HG02623 (cell line): ENCODE data around the gene VAMP8.
A peak's percentile ranks its signal among the peaks of the same experiment; 100 is the strongest.
"Not testable (repeated sequence)": the region's sequence is repeated elsewhere in the genome, so short reads cannot be mapped to it uniquely, and the experiment has no call there.

Experiments used
- ATAC-seq: cut with Tn5 transposase; IDR thresholded peaks from one replicate; pipeline ENCODE4 v1.9.1; 2021; ENCODE audit warnings: moderate library complexity; ENCODE audit not compliant: unreplicated experiment

The VAMP8 gene

GRCh38 chr2:85547089-85547858 is 30.1 kb upstream of the VAMP8 start:
- ATAC-seq: no peak

DNA sequence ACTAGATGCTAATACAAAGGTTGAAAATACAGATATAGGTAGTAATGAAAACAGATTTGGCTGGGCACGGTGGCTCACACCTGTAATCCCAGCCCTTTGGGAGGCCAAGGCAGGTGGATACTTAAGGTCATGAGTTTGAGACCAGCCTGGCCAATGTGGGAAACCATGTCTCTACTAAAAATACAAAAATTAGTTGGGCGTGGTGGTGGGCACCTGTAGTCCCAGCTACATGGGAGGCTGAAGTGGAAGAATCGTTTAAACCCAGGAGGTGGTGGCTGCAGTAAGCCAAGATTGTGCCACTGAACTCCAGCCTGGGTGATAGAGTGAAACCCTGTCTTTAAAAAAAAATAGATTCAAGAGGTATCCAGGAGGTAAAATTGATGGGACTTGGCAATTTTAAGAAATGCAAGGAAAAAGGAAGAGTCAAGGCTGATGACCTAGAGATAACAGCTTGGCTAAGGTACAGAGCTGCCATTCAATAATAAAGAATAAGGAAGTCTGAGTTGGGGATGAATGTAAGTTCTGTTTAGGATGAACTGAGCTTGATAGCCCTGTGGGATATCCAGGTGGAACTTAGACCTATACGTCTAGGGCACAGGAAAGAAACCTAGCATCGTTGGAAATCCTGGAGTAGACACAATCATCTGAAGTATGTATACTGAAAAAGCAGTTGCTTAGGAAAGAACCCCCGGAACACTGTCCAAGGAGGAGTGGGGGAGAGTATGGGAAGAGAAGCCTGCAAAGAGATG is 29.4 kb upstream of the VAMP8 start:
- ATAC-seq: no peak

- ATAC-seq: no peak
These were observed 28.8 kb upstream of the VAMP8 start for GRCh38 chr2:85548608-85548900.

DNA sequence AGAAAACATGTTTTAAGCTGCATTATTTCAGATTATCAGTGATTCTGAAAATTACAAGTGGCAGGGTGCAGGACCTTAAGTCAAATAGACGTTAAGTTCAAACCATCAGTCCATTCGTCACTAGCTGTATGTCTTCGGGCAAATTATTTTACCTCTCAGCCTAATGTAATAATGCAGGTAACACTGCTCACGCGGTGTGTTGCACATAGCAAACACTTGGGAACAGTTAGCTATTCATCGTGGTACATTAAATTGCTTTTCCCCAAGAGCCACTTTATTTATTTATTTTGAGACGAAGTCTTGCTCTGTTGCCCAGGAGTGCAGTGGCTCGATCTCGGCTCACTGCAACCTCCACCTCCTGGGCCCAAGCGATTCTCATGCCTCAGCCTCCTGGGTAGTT is 28.3 kb upstream of the VAMP8 start:
- no peak for ATAC-seq

GRCh38 chr2:85549826-85550225 is 27.6 kb upstream of the VAMP8 start:
- ATAC-seq: no peak

DNA sequence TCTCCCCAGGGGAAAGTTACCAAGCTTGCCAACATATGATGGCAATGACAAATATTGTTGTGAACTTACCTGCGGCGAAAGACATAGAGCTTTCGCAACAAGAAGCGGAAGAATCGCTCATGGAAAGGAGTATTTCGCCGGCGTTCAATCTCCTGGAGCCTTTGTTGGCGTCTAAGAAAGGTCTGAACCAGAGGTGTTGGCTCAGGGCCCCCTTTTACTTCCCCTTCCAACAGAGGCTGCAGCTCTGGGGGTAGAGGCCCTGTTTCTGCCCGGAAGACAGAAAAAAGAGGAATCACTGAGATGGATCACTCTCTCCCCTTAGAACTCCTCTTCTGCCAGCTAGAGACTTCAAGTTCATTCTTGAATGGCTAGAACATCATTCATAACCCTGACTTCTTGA is 26.9 kb upstream of the VAMP8 start:
- no peak for ATAC-seq

DNA sequence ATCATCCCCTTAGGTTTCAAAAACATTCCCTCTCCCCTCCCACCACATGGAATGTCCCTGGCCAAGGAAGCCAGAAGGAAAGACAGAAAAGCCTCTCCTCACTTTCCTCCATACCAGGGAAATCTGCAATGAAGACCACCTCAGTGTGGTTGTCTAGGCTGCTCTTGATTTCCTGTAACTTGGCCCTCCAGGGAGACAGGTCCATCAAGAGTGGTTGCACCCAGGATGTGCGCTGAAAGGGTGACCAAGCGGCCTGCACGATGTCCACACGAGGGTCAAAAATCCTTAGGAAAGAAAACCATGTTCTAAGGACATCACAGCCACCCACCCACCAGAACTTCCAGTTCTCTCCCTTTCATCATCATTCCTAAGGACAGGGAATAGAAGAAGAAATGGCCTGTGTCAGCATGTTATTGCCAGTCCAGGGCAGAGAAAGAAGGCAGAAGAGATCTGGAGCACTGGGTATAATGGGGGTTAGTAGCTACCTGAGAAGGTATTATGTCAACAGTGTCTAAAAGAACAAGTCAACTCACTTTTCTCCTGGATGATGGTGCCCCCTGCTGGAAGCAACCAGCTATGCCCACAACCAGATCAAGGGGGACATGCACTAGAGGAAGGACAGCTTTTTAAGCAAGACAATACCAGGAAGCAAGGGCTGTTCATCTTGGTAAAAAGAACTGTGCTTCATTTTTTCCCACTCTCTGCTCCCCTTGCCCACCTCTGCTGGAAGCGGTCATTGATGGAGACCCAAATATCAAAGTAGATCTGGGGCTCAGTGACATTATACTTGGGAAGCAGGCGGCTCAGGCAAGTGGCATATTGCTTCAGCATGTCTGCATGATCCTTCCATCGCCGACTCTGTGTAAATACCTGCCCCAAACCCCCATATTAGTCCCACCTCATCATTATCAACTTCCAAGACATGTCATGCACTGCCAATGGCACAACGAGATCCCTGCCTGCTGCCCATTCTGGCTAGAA is 25.4 kb upstream of the VAMP8 start:
- ATAC-seq: peak; percentile 61

DNA sequence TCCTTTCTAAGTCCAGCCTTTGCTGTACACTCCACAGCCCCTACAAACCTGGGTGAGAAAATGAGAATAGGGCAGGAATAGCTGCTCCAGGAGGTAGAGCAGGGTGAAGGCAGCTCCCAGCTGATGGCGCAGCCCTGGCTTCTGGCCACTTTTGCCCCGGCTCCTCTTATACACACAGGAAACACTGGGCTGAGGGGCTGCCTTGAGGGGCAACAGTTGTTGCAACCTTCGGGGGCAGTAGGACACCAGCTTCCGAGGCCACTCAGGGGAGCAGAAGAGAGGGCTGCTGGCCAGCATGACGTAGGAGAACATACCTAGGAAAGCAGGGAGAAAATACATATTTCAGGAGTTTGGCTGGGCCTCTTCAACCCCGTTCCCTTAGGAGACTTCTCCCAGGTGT is 24.2 kb upstream of the VAMP8 start:
- ATAC-seq: no peak

GRCh38 chr2:85554980-85555612 is 22.3 kb upstream of the VAMP8 start:
- no peak for ATAC-seq

DNA sequence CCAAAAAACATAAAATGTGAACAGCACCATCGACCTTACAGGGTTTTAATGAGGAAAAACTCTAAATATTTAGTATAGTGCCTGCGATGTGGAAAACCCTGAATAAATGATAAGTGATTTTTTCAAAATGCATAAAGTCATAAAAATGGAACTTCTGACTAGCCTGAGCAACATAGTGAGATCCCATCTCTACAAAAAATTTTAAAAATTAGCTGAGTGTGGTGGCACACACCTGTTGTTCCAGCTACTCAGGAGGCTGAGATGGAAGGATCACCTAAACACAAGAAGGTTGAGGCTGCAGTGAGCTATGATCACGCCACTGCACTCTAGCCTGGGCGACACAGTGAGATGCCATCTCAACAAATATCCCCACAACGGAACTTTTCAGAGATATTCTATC is 20.3 kb upstream of the VAMP8 start:
- ATAC-seq: no peak

GRCh38 chr2:85558160-85558559 is 19.2 kb upstream of the VAMP8 start:
- no peak for ATAC-seq

DNA sequence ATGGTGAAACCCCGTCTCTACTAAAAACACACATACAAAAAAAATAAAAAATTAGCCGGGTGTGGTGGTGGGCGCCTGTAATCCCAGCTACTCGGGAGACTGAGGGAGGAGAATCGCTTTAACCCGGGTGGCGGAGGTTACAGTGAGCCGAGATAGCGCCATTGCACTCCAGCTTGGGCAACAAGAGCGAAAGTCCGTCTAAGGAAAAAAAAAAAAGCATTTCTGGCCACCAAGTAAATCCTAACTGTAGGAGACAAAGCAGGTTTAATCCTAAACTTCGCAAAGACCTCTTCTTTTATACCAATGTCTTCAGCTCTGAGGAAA is 17.0 kb upstream of the VAMP8 start:
- not testable (repeated sequence) for ATAC-seq

- peak; percentile 5 for ATAC-seq
These were observed 16.5 kb upstream of the VAMP8 start for GRCh38 chr2:85560812-85561279.

GRCh38 chr2:85561280-85562212 is 15.8 kb upstream of the VAMP8 start, which contains the start of gene GGCX:
Gene GGCX (minus strand): TSS chr2:85561493. CDS start chr2:85561428, 65 bp downstream.
- ATAC-seq: peak; percentile 87

- no peak for ATAC-seq
These were observed 13.2 kb upstream of the VAMP8 start for GRCh38 chr2:85564144-85564563.

DNA sequence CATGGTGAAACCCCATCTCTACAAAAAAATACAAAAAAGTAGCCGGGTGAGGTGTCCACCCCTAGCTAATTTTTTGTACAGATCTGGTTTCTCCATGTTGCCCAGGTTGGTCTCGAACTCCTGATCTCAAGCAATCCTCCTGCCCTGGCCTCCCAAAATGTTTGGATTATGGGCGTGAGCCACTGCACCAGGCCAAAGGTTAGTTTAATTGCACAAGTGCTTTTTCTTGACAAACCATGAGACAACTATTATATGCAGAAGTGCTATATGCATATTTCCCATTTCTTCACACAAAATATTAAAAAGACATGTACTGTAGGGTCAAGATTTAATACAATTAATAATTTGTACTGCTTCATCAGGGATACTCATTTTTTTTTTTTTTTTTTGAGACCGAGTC is 11.1 kb upstream of the VAMP8 start:
- ATAC-seq: no peak

- ATAC-seq: no peak
These were observed 1.6 kb upstream of the VAMP8 start for GRCh38 chr2:85575739-85576138.

GRCh38 chr2:85577063-85577385 is 362 bp upstream of the VAMP8 start:
- no peak for ATAC-seq

DNA sequence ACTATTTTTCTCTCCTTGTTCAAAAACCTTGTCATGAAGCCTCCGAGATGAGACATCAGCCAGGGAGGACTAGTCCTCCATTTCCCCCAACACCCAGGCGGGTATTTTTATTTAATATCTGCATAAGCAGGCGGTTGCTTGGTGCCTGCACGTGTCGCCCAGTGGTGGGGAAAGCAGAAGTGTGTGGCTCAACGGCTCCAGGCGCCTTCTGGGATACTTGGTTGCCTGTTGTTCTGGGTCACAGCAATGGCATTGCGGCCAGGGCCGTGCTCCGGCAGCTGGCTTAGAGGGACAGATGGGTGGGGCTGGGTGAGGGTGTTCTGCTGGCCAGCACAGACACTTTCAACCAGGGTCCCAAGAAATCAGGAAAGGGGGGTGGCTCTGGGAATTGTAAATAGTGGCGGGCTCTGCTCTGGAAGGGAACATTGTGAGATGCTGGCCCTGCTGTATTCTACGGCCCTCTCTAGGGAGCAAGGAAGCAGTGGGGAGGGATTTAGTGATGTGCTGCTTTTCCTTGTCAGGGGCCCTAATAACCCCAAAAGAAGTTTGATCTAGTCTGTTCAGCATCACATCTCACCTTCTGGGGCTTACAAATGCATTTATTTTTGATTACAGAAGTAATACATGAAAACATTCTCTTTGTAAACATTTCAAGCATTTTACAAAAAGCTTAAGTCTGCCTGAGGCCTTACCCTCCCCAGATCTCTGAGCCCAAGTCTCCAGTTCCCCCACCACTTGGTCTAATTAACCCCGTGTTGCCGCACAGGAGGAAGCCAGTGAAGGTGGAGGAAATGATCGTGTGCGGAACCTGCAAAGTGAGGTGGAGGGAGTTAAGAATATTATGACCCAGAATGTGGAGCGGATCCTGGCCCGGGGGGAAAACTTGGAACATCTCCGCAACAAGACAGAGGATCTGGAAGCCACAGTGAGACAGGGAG is 1.1 kb downstream of the VAMP8 start:
- ATAC-seq: no peak
